Astrocyte (in vitro differentiated cells and primary cell): ENCODE results near the gene MUC15. TPM values are rescaled to one million over a fixed set of nuclear protein-coding genes. Genes with fewer than 3 reads are reported as not detected.

ENCODE experiments used
- DNase-seq: peaks from one replicate; pipeline ENCODE4 v3.0.0-alpha.2; 2010; ENCODE audit warnings: low read depth
- FAIRE-seq: peaks from 2 replicates; lab custom pipeline; 2011; peaks lifted over from hg19 to GRCh38; lab: Jason Lieb, UNC
- H2AFZ ChIP-seq: 2 replicates; pipeline ENCODE4 v1.6.0; 2012; ENCODE audit warnings: low read depth, low read length, inconsistent platforms
- H3K27ac ChIP-seq: 2 replicates; pipeline ENCODE4 v1.5.1; 2011; ENCODE audit warnings: low read depth, low read length, inconsistent platforms
- H3K27me3 ChIP-seq: 2 replicates; pipeline ENCODE4 v1.6.0; 2011; ENCODE audit warnings: low read length, inconsistent platforms; ENCODE audit not compliant: insufficient read depth
- H3K36me3 ChIP-seq: 2 replicates; pipeline ENCODE4 v1.5.1; 2011; ENCODE audit warnings: low read length, inconsistent platforms; ENCODE audit not compliant: insufficient read depth
- H3K4me1 ChIP-seq: 2 replicates; pipeline ENCODE4 v1.5.1; 2011; ENCODE audit warnings: low read length, inconsistent platforms; ENCODE audit not compliant: insufficient read depth
- H3K4me2 ChIP-seq: 2 replicates; pipeline ENCODE4 v1.6.0; 2012; ENCODE audit warnings: low read length, inconsistent platforms
- H3K4me3 ChIP-seq: 2 replicates; pipeline ENCODE4 v1.5.1; 2011; ENCODE audit warnings: low read depth, mild to moderate bottlenecking, low read length, inconsistent platforms; ENCODE audit not compliant: insufficient read depth
- H3K79me2 ChIP-seq: 2 replicates; pipeline ENCODE4 v1.6.0; 2012; ENCODE audit warnings: mild to moderate bottlenecking, low read length, inconsistent platforms; ENCODE audit not compliant: insufficient read depth
- H3K9ac ChIP-seq: 2 replicates; pipeline ENCODE4 v1.6.0; 2012; ENCODE audit warnings: mild to moderate bottlenecking, low read length, inconsistent platforms
- H3K9me3 ChIP-seq: 2 replicates; pipeline ENCODE4 v1.5.1; 2012; ENCODE audit warnings: low read depth, mild to moderate bottlenecking, low read length, inconsistent platforms; ENCODE audit not compliant: insufficient read depth
- H4K20me1 ChIP-seq: 2 replicates; pipeline ENCODE4 v1.6.0; 2012; ENCODE audit warnings: low read length, inconsistent platforms; ENCODE audit not compliant: insufficient read depth
- H3K27ac Mint-ChIP-seq: one replicate; pipeline ENCODE4 v1.8.0; 2021; ENCODE audit warnings: mild to moderate bottlenecking, mixed read lengths; ENCODE audit not compliant: unreplicated experiment
- H3K27me3 Mint-ChIP-seq: one replicate; pipeline ENCODE4 v1.8.0; 2021; ENCODE audit warnings: low read depth, mixed read lengths; ENCODE audit not compliant: unreplicated experiment
- H3K36me3 Mint-ChIP-seq: one replicate; pipeline ENCODE4 v1.8.0; 2021; ENCODE audit warnings: low read depth, mixed read lengths; ENCODE audit not compliant: unreplicated experiment
- H3K4me1 Mint-ChIP-seq: one replicate; pipeline ENCODE4 v1.8.0; 2021; ENCODE audit warnings: low read depth, mixed read lengths; ENCODE audit not compliant: unreplicated experiment
- H3K4me3 Mint-ChIP-seq: one replicate; pipeline ENCODE4 v1.8.0; 2021; ENCODE audit warnings: mild to moderate bottlenecking, moderate library complexity, mixed read lengths; ENCODE audit not compliant: unreplicated experiment
- H3K9me3 Mint-ChIP-seq: one replicate; pipeline ENCODE4 v1.8.0; 2021; ENCODE audit warnings: mild to moderate bottlenecking, mixed read lengths; ENCODE audit not compliant: unreplicated experiment
- CTCF ChIP-seq: IDR thresholded peaks from 2 replicates; pipeline ENCODE4 v1.5.1; 2011; ENCODE audit warnings: low read depth, mild to moderate bottlenecking, inconsistent platforms, low read length, moderate library complexity; ENCODE audit not compliant: insufficient read depth
- EZH2 ChIP-seq: IDR thresholded peaks from 2 replicates; pipeline ENCODE4 v1.6.1; 2012; ENCODE audit warnings: mild to moderate bottlenecking, low read length, inconsistent platforms; ENCODE audit not compliant: insufficient read depth
- total RNA-seq: library from RNA; stranded (reverse); gene quantifications from 2 replicates; pipeline ENCODE4 v1.2.1, GENCODE V29; 2021

MUC15 gene
- total RNA-seq, 1 donor from 2014 or later, result 0.16 TPM

DNA sequence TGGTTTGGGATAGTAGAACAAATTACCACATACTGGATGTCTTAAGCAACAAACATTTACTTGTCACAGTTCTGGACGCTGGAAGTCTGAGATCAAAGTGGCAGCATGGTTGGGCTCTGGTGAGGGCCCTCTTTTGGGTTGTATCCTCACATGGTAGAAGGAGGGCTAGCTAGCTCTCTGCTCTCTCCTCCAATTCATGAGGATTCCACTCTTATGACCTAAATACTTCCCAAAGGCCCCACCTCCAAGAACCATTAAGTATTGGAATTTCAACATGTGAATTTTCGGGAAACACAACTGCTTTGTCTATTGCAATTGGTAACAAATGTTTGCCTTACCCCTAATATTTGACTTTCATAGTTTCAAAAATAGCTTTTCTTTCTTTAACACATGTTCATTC, 52.6 kb downstream of the MUC15 start:
- no peaks in the 10 kb centered on the region for H3K79me2 ChIP-seq
- H3K9ac ChIP-seq, result no peak overlapping the region
- H3K9me3 ChIP-seq, result no peaks in the 10 kb centered on the region
- no peak overlapping the region for H3K4me3 ChIP-seq
- FAIRE-seq (no peak), DNase-seq (no peak)
- H3K27ac Mint-ChIP-seq, result no peak overlapping the region
- H3K9me3 Mint-ChIP-seq, result peaks cover 2% of the 10 kb centered on the region
- peaks cover 4% of the 10 kb centered on the region for H3K4me1 Mint-ChIP-seq
- H4K20me1 ChIP-seq, result no peaks in the 10 kb centered on the region
- no peaks in the 10 kb centered on the region for H3K27me3 Mint-ChIP-seq
- H3K4me2 ChIP-seq, result no peak overlapping the region
- no peaks in the 10 kb centered on the region for H3K36me3 ChIP-seq
- no peaks in the 10 kb centered on the region for H3K4me1 ChIP-seq
- H3K4me3 Mint-ChIP-seq, result no peak overlapping the region
- no peak overlapping the region for H3K27ac ChIP-seq
- H2AFZ ChIP-seq, result no peak overlapping the region
- no peaks in the 10 kb centered on the region for H3K36me3 Mint-ChIP-seq
- no peaks in the 10 kb centered on the region for H3K27me3 ChIP-seq
- TF ChIP-seq EZH2 (no peak), CTCF (no peak)

DNA sequence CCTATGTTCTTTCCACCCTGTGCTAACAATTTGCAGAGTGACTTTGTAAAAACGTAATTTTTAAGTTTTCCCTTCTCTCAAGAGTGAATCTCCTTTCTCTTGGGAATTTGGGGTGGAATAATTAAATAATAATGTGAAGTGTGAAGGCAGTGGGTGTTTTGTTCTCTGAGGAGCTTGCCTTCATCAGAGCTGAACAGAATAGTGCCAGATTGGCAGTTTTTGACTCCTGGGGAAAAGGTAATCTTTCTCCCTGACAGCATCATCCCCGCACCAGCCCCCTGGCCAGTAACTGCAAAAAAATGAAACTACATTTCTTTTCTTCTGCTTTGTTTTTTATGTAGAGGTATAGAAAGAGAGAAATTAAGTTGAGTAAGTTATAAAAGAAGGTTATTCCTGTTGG, 59.9 kb downstream of the MUC15 start:
- H3K79me2 ChIP-seq, result no peaks in the 10 kb centered on the region
- no peak overlapping the region for H3K4me3 ChIP-seq
- no peaks in the 10 kb centered on the region for H3K36me3 Mint-ChIP-seq
- no peak overlapping the region for H3K4me3 Mint-ChIP-seq
- H3K36me3 ChIP-seq, result no peaks in the 10 kb centered on the region
- H3K4me2 ChIP-seq, result no peak overlapping the region
- DNase-seq (no peak), FAIRE-seq (no peak)
- no peak overlapping the region for H3K27ac Mint-ChIP-seq
- H3K27me3 Mint-ChIP-seq, result no peaks in the 10 kb centered on the region
- H2AFZ ChIP-seq, result no peak overlapping the region
- no peak overlapping the region for H3K27ac ChIP-seq
- TF ChIP-seq CTCF (no peak), EZH2 (no peak)
- no peaks in the 10 kb centered on the region for H3K27me3 ChIP-seq
- H3K9me3 ChIP-seq, result no peaks in the 10 kb centered on the region
- no peaks in the 10 kb centered on the region for H4K20me1 ChIP-seq
- no peaks in the 10 kb centered on the region for H3K4me1 ChIP-seq
- no peaks in the 10 kb centered on the region for H3K9me3 Mint-ChIP-seq
- H3K9ac ChIP-seq, result no peak overlapping the region
- H3K4me1 Mint-ChIP-seq, result no peaks in the 10 kb centered on the region

DNA sequence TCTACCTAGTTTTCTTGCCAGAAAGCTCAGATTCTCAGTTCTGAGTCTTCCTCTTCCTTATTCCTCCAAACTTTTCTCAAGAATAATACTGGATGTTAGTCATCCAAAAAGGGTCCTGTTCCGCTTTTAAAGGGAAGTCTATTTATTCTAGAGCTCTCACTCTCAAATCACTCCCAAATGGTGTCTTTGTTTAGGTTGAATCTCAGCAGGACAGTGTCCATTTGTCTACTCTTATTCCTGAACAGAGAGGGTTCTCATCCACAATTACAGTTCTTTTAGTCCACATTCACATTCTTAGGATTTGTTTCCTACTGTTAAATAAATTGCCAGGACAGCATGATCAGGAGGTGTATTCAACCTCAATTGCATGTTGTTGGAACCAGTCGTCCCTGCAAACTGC, 61.3 kb downstream of the MUC15 start:
- Histone ChIP-seq H3K9ac (no peak overlapping the region), H4K20me1 (no peaks in the 10 kb centered on the region), H3K27me3 (no peaks in the 10 kb centered on the region), H3K4me1 (no peaks in the 10 kb centered on the region), H3K79me2 (no peaks in the 10 kb centered on the region), H2AFZ (no peak overlapping the region), H3K4me3 (no peak overlapping the region), H3K4me2 (no peak overlapping the region), H3K27ac (no peak overlapping the region), H3K36me3 (no peaks in the 10 kb centered on the region), H3K9me3 (no peaks in the 10 kb centered on the region)
- Mint-ChIP-seq H3K27ac (no peak overlapping the region), H3K4me3 (no peak overlapping the region), H3K4me1 (no peaks in the 10 kb centered on the region), H3K9me3 (no peaks in the 10 kb centered on the region), H3K27me3 (no peaks in the 10 kb centered on the region), H3K36me3 (no peaks in the 10 kb centered on the region)
- DNase-seq (no peak), FAIRE-seq (no peak)
- TF ChIP-seq EZH2 (no peak), CTCF (no peak)
